ENCODE measurements around the gene HNRNPR. TPM values are rescaled to one million over a fixed set of nuclear protein-coding genes. Genes with fewer than 3 reads are reported as not detected.
"Not testable (repeated sequence)": the region's sequence is repeated elsewhere in the genome, so short reads cannot be mapped to it uniquely, and the experiment has no call there.

Gene HNRNPR
- total RNA-seq, 6 experiments from 2014 or later: 27.5 to 44.2 (median 32.0) TPM

- Histone ChIP-seq H3K36me3 (no peaks in the 10 kb centered on the region), H3K27ac (no peak overlapping the region), H3K4me1 (no peaks in the 10 kb centered on the region), H3K27me3 (no peaks in the 10 kb centered on the region), H3K9me3 (no peaks in the 10 kb centered on the region), H3K4me3 (no peak overlapping the region)
- no peak for DNase-seq
- no peak for ATAC-seq
- 65% methylated on average over 2 of the region's 3 CpGs for WGBS (ENCODE audit: insufficient coverage, low coverage, low lambda C conversion rate, missing lambda C conversion rate)
- intact Hi-C loops (cut with DNase I): no loop called here
- TF ChIP-seq POLR2A (IDR thresholded peaks at IDR 0.05): no peak
- TF ChIP-seq CTCF (IDR thresholded peaks at IDR 0.05): no peak
These were observed 80.7 kb downstream of the HNRNPR start for GRCh38 chr1:23263380-23263887.

- intact Hi-C loops (cut with DNase I); DNase-seq; ATAC-seq; H3K27me3 ChIP-seq; H3K9me3 ChIP-seq; H3K27ac ChIP-seq; H3K4me1 ChIP-seq; H3K4me3 ChIP-seq; H3K36me3 ChIP-seq: not testable (repeated sequence)
- WGBS (ENCODE audit: insufficient coverage, low coverage, low lambda C conversion rate, missing lambda C conversion rate): 46% methylated on average over 1 of the region's 2 CpGs
These were observed 86.0 kb downstream of the HNRNPR start for GRCh38 chr1:23258082-23258481.

- intact Hi-C loops (cut with DNase I); H3K9me3 ChIP-seq; ATAC-seq; H3K4me3 ChIP-seq; DNase-seq; H3K36me3 ChIP-seq; H3K4me1 ChIP-seq; H3K27me3 ChIP-seq; H3K27ac ChIP-seq: not testable (repeated sequence)
- no CpG with 5 or more reads among the region's 34 CpGs for WGBS (ENCODE audit: insufficient coverage, low coverage, low lambda C conversion rate, missing lambda C conversion rate)
These were observed 86.7 kb downstream of the HNRNPR start for GRCh38 chr1:23257371-23257770.

Other genes starting within 250 kb of the HNRNPR start
- gene LUZP1, start 175.4 kb downstream of the HNRNPR start, total RNA-seq: 1 to 10 TPM; 4.1 to 8.0 (median 6.1) TPM
- gene HTR1D, start 126.8 kb downstream of the HNRNPR start, total RNA-seq: not detected
- gene ZNF436, start 25.6 kb upstream of the HNRNPR start, total RNA-seq: 1 to 10 TPM; 2.8 to 4.5 (median 3.4) TPM
- gene TCEA3, start 80.5 kb upstream of the HNRNPR start, total RNA-seq: 10 to 100 TPM; 53.3 to 94.0 (median 63.2) TPM
- 10 to 100 TPM; 12.3 to 22.1 (median 16.6) TPM for gene ASAP3, start 139.9 kb upstream of the HNRNPR start, total RNA-seq
- 1 to 10 TPM in 1 of 6 experiments, under 1 TPM in 5; 0.18 to 1.2 (median 0.70) TPM for gene E2F2, start 186.9 kb upstream of the HNRNPR start, total RNA-seq
- gene ID3, start 215.2 kb upstream of the HNRNPR start, total RNA-seq: 10 to 100 TPM; 12.7 to 44.6 (median 27.0) TPM